Fibroblast of skin of back (primary cell): ENCODE data around the gene FCGR3B.
"Not testable (repeated sequence)": the region's sequence is repeated elsewhere in the genome, so short reads cannot be mapped to it uniquely, and the experiment has no call there.

Experiments
- DNase-seq: peaks from one replicate; pipeline ENCODE4 v3.0.0-alpha.2; 2013

Gene FCGR3B

GRCh38 chr1:161605024-161605423, 26.0 kb downstream of the FCGR3B start:
- not testable (repeated sequence) for DNase-seq

GRCh38 chr1:161597077-161597476, 33.9 kb downstream of the FCGR3B start:
- DNase-seq: not testable (repeated sequence)

- not testable (repeated sequence) for DNase-seq
Observed at GRCh38 chr1:161595583-161595982, 35.4 kb downstream of the FCGR3B start.

GRCh38 chr1:161595173-161595572, 35.8 kb downstream of the FCGR3B start:
- DNase-seq: not testable (repeated sequence)

- not testable (repeated sequence) for DNase-seq
Observed at GRCh38 chr1:161594269-161594984, 36.5 kb downstream of the FCGR3B start.

GRCh38 chr1:161593092-161593755, 37.8 kb downstream of the FCGR3B start:
- DNase-seq: not testable (repeated sequence)

- not testable (repeated sequence) for DNase-seq
Observed at GRCh38 chr1:161592586-161592985, 38.4 kb downstream of the FCGR3B start.

- not testable (repeated sequence) for DNase-seq
Observed at GRCh38 chr1:161589920-161590319, 41.1 kb downstream of the FCGR3B start.

GRCh38 chr1:161589365-161589764, 41.6 kb downstream of the FCGR3B start:
- not testable (repeated sequence) for DNase-seq

- not testable (repeated sequence) for DNase-seq
Observed at GRCh38 chr1:161588596-161588995, 42.4 kb downstream of the FCGR3B start.

- DNase-seq: not testable (repeated sequence)
Observed at GRCh38 chr1:161582882-161583281, 48.1 kb downstream of the FCGR3B start.

- not testable (repeated sequence) for DNase-seq
Observed at GRCh38 chr1:161580879-161581537, 50.0 kb downstream of the FCGR3B start.

GRCh38 chr1:161579856-161580507, 51.0 kb downstream of the FCGR3B start:
- DNase-seq: not testable (repeated sequence)

- DNase-seq: not testable (repeated sequence)
Observed at GRCh38 chr1:161576676-161577075, 54.3 kb downstream of the FCGR3B start.
